Hepatocyte (in vitro differentiated cells): Measurements from ENCODE around the gene MMD. TPM values are rescaled to one million over a fixed set of nuclear protein-coding genes. Genes with fewer than 3 reads are reported as not detected.

ENCODE experiments used
- DNase-seq: peaks from one replicate; pipeline ENCODE4 v3.0.0-alpha.2; 2016; ENCODE audit warnings: low spot score
- H2AFZ ChIP-seq: fragments of 200-600 bp; sonication (generic); 2 replicates; pipeline ENCODE4 v1.6.0; 2016; ENCODE audit warnings: antibody characterized with exemption, mild to moderate bottlenecking
- H3K27ac ChIP-seq: fragments of 200-600 bp; sonication (generic); 2 replicates; pipeline ENCODE4 v1.5.1; 2016; ENCODE audit warnings: mild to moderate bottlenecking
- H3K27me3 ChIP-seq: fragments of 200-600 bp; sonication (generic); 2 replicates; pipeline ENCODE4 v1.6.1; 2016
- H3K36me3 ChIP-seq: fragments of 200-600 bp; sonication (generic); replicated peaks from 2 replicates; pipeline ENCODE4 v1.5.1; 2016; ENCODE audit warnings: low read depth; ENCODE audit not compliant: insufficient read depth
- H3K4me1 ChIP-seq: fragments of 200-600 bp; sonication (generic); 2 replicates; pipeline ENCODE4 v1.5.1; 2016; ENCODE audit warnings: mild to moderate bottlenecking, moderate library complexity; ENCODE audit not compliant: insufficient read depth
- H3K4me2 ChIP-seq: fragments of 200-600 bp; sonication (generic); 2 replicates; pipeline ENCODE4 v1.6.0; 2016
- H3K4me3 ChIP-seq: fragments of 200-600 bp; sonication (generic); 2 replicates; pipeline ENCODE4 v1.5.1; 2016; ENCODE audit warnings: mild to moderate bottlenecking
- H3K79me2 ChIP-seq: fragments of 200-600 bp; sonication (generic); 2 replicates; pipeline ENCODE4 v1.6.0; 2017; ENCODE audit warnings: mild to moderate bottlenecking
- H3K9me2 ChIP-seq: fragments of 200-600 bp; sonication (generic); replicated peaks from 2 replicates; pipeline ENCODE4 v1.6.0; 2017; ENCODE audit warnings: mild to moderate bottlenecking; ENCODE audit not compliant: insufficient read depth
- H3K9me3 ChIP-seq: fragments of 200-600 bp; sonication (generic); 2 replicates; pipeline ENCODE4 v1.5.1; 2016; ENCODE audit warnings: low read depth, mild to moderate bottlenecking
- H4K20me1 ChIP-seq: fragments of 200-600 bp; sonication (generic); 2 replicates; pipeline ENCODE4 v1.6.0; 2016; ENCODE audit warnings: mild to moderate bottlenecking; ENCODE audit not compliant: insufficient read depth, poor library complexity, severe bottlenecking
- EZH2 ChIP-seq: fragments of 200-600 bp; sonication (generic); IDR thresholded peaks from 2 replicates; pipeline ENCODE4 v1.6.1; 2016; ENCODE audit warnings: antibody characterized with exemption, mild to moderate bottlenecking, borderline replicate concordance
- EZH2phosphoT487 ChIP-seq: fragments of 200-600 bp; sonication (generic); IDR thresholded peaks from one replicate; pipeline ENCODE4 v1.6.1; 2018; ENCODE audit warnings: antibody characterized with exemption, mild to moderate bottlenecking, low read depth, moderate library complexity; ENCODE audit not compliant: unreplicated experiment, severe bottlenecking
- WGBS: methylation state at CpG from one replicate; pipeline ENCODE4 v1.1.6; 2016; ENCODE audit warnings: low lambda C conversion rate; ENCODE audit errors: missing lambda C conversion rate; 5-methylcytosine and 5-hydroxymethylcytosine counted together
- polyA plus RNA-seq: library from polyadenylated mRNA; unstranded; fragments of >200 nt; fragmentation: Nextera tagmentation; extraction: Ambion mirVana; gene quantifications from 2 replicates; pipeline ENCODE4 v1.2.1, GENCODE V29; 2016
- total RNA-seq: library from RNA; depleted of rRNA; stranded (reverse); fragments of >200 nt; gene quantifications from 2 replicates; pipeline ENCODE4 v1.2.3, GENCODE V29; 2014
- TF ChIP-seq, protein P1 (sequence below): fragments of 200-600 bp; sonication (generic); IDR thresholded peaks from 2 replicates; pipeline ENCODE4 v1.5.1; 2016; ENCODE audit warnings: antibody characterized with exemption, mild to moderate bottlenecking; ENCODE audit not compliant: poor library complexity

Gene MMD
- total and polyA plus RNA-seq, 2 experiments from 2014 or later, result 26.9 to 29.5 TPM

DNA sequence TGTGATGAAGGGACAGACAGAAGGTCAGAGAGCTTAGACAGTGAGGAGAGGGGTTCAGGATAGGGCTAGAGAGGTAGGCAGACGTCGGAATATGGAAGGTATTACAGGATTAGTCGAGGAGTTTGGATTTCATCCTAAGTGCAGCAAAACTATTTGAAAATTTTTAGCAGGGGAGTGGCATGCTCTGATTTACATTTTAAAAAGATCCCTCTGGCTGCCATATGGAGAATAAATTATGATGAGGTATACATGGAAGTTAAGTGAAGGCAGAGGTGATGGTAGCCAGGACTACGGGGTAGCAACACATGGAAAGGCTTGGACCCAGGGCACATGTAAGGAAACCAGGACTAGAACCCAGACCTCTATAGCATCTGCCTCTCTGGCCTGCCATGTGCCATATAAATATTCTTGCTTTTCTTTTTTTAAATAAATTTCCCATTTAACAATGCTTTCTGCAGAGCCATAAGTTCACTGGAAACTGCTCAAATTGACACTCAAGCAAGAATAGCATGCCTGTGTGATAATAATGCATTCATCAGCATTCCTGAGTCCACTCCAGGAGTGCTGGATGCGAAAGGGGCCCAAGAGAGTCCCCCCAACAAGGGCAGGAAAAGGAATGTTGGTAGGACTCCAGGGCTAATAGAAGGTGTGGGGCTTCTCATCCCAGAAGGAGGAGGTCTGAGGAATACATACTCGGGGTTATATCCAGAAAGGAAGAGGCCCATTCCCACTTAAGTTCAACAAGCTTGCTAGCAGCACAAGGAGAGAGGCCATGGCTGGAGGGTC, 78.6 kb downstream of the MMD start:
- no peaks in the 10 kb centered on the region for H3K9me2 ChIP-seq
- no peak overlapping the region for H3K4me2 ChIP-seq
- H3K36me3 ChIP-seq, result no peaks in the 10 kb centered on the region
- no peak for DNase-seq
- no peaks in the 10 kb centered on the region for H3K4me1 ChIP-seq
- no peaks in the 10 kb centered on the region for H4K20me1 ChIP-seq
- no peak for TF ChIP-seq EZH2
- no peak for TF ChIP-seq EZH2phosphoT487
- TF ChIP-seq, protein P1, sequence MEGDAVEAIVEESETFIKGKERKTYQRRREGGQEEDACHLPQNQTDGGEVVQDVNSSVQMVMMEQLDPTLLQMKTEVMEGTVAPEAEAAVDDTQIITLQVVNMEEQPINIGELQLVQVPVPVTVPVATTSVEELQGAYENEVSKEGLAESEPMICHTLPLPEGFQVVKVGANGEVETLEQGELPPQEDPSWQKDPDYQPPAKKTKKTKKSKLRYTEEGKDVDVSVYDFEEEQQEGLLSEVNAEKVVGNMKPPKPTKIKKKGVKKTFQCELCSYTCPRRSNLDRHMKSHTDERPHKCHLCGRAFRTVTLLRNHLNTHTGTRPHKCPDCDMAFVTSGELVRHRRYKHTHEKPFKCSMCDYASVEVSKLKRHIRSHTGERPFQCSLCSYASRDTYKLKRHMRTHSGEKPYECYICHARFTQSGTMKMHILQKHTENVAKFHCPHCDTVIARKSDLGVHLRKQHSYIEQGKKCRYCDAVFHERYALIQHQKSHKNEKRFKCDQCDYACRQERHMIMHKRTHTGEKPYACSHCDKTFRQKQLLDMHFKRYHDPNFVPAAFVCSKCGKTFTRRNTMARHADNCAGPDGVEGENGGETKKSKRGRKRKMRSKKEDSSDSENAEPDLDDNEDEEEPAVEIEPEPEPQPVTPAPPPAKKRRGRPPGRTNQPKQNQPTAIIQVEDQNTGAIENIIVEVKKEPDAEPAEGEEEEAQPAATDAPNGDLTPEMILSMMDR, result no peak
- H3K9me3 ChIP-seq, result no peaks in the 10 kb centered on the region
- H3K79me2 ChIP-seq, result no peaks in the 10 kb centered on the region
- H3K27me3 ChIP-seq, result peaks cover 4% of the 10 kb centered on the region
- H2AFZ ChIP-seq, result no peak overlapping the region
- 82% methylated on average over 6 of the region's 6 CpGs for WGBS
- no peak overlapping the region for H3K4me3 ChIP-seq
- H3K27ac ChIP-seq, result no peak overlapping the region

Other genes starting within 250 kb of the MMD start
- 0.32 and 0.60 TPM in 2 replicates for gene HLF, start 156.9 kb downstream of the MMD start, total RNA-seq
- 0.26 and 0.48 TPM in 2 replicates for gene HLF, start 156.9 kb downstream of the MMD start, polyA plus RNA-seq
- gene SMIM36, start 89.6 kb upstream of the MMD start, total RNA-seq, result not detected in 2 replicates
- not detected in 2 replicates for gene SMIM36, start 89.6 kb upstream of the MMD start, polyA plus RNA-seq